Karpas-422 (cell line): ENCODE data around the gene MORC2. TPM values are rescaled to one million over a fixed set of nuclear protein-coding genes. Genes with fewer than 3 reads are reported as not detected.

Experiments
- DNase-seq: peaks from one replicate; pipeline ENCODE4 v3.0.0-alpha.2; 2015
- H2AFZ ChIP-seq: fragments of 200-600 bp; sonication (generic); 2 replicates; pipeline ENCODE4 v1.6.1; 2014; ENCODE audit warnings: antibody characterized with exemption, low read length, mixed read lengths
- H3K27ac ChIP-seq: fragments of 200-600 bp; sonication (generic); 2 replicates; pipeline ENCODE4 v1.5.1; 2014; ENCODE audit warnings: mild to moderate bottlenecking, low read length, moderate library complexity
- H3K27me3 ChIP-seq: fragments of 200-600 bp; sonication (generic); 2 replicates; pipeline ENCODE4 v1.6.1; 2014; ENCODE audit warnings: low read length, mixed read lengths
- H3K36me3 ChIP-seq: fragments of 200-600 bp; sonication (generic); 2 replicates; pipeline ENCODE4 v1.6.1; 2014; ENCODE audit warnings: low read length, mixed read lengths; ENCODE audit not compliant: insufficient read depth
- H3K4me1 ChIP-seq: fragments of 200-600 bp; sonication (generic); 2 replicates; pipeline ENCODE4 v1.6.1; 2014; ENCODE audit warnings: mild to moderate bottlenecking, low read length, mixed read lengths
- H3K4me2 ChIP-seq: fragments of 200-600 bp; sonication (generic); 2 replicates; pipeline ENCODE4 v1.6.1; 2014; ENCODE audit warnings: low read length, low read depth, mild to moderate bottlenecking; ENCODE audit not compliant: poor library complexity, severe bottlenecking
- H3K4me3 ChIP-seq: fragments of 200-600 bp; sonication (generic); 2 replicates; pipeline ENCODE4 v1.5.1; 2014; ENCODE audit warnings: mild to moderate bottlenecking, antibody characterized with exemption, low read length, mixed read lengths
- H3K79me2 ChIP-seq: fragments of 200-600 bp; sonication (generic); 2 replicates; pipeline ENCODE4 v1.6.1; 2014; ENCODE audit warnings: mild to moderate bottlenecking, low read length, mixed read lengths
- H3K9ac ChIP-seq: fragments of 200-600 bp; sonication (generic); 2 replicates; pipeline ENCODE4 v1.6.0; 2014; ENCODE audit warnings: low read length
- H3K9me2 ChIP-seq: fragments of 200-600 bp; sonication (generic), shearing (Covaris generic); replicated peaks from 2 replicates; pipeline ENCODE4 v1.6.0; 2014; ENCODE audit warnings: mild to moderate bottlenecking, low read length, moderate library complexity; ENCODE audit not compliant: insufficient read depth
- H3K9me3 ChIP-seq: fragments of 300-700, 200-600 bp; sonication (generic); 2 replicates; pipeline ENCODE4 v1.6.1; 2014; ENCODE audit warnings: low read length, mixed read lengths
- H4K20me1 ChIP-seq: fragments of 200-600 bp; sonication (generic); 2 replicates; pipeline ENCODE4 v1.6.1; 2014; ENCODE audit warnings: mild to moderate bottlenecking, antibody characterized with exemption, low read length, low read depth; ENCODE audit not compliant: insufficient read depth
- total RNA-seq: library from RNA; depleted of rRNA; stranded (reverse); fragments of >200 nt; shearing (Covaris generic); gene quantifications from 2 replicates; pipeline ENCODE4 v1.2.3, GENCODE V29; 2014; ENCODE audit warnings: low replicate concordance

The MORC2 gene
- total RNA-seq, 1 experiment from 2014 or later, result 29.0 TPM

DNA sequence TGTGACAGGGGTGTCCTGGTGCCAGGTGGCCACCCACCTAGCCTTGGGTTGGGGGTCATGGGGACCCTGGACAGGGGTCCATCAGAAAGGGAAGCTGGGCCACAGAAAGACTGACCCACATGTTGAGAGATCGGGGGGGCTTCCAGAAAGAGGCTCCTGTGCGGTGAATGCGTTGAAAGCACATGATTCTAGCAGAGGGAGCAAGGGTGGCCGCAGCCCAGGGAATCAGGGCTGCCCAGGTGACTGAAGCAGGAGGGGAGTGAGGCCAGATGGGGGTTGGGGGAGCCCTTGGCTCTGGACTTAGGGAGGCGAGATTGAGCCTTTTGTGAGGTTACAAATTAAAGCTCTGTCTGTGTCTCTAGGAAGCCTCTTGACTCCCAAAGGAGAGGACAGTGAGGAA, 80.7 kb downstream of the MORC2 start:
- Histone ChIP-seq H3K9me3 (no peaks in the 10 kb centered on the region), H2AFZ (no peak overlapping the region), H4K20me1 (no peaks in the 10 kb centered on the region), H3K36me3 (no peaks in the 10 kb centered on the region), H3K4me2 (no peak overlapping the region), H3K27me3 (no peaks in the 10 kb centered on the region), H3K9ac (no peak overlapping the region), H3K4me1 (no peaks in the 10 kb centered on the region), H3K79me2 (no peaks in the 10 kb centered on the region), H3K27ac (no peak overlapping the region), H3K4me3 (no peak overlapping the region), H3K9me2 (no peaks in the 10 kb centered on the region)
- no peak for DNase-seq

DNA sequence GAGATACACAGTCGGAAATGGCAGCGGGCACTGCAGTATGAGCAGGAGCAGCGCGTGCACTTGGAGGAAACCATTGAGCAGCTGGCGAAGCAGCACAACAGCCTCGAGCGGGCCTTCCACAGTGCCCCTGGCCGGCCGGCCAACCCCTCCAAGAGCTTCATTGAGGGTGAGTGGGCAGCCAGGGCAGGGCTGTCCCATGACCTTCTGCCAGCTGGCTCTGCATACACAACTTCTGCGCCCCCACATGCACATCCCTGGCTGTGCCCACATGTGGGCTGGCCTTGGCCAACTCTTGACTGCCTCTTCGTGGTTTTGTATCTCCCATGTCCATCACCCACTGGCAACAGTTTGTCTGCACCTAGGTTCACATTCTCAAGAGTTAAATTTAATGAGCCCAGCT, 81.1 kb downstream of the MORC2 start:
- Histone ChIP-seq H3K36me3 (no peaks in the 10 kb centered on the region), H4K20me1 (no peaks in the 10 kb centered on the region), H3K9ac (no peak overlapping the region), H3K4me1 (no peaks in the 10 kb centered on the region), H3K9me2 (no peaks in the 10 kb centered on the region), H3K4me3 (no peak overlapping the region), H3K27me3 (no peaks in the 10 kb centered on the region), H2AFZ (no peak overlapping the region), H3K27ac (no peak overlapping the region), H3K79me2 (no peaks in the 10 kb centered on the region), H3K9me3 (no peaks in the 10 kb centered on the region), H3K4me2 (no peak overlapping the region)
- DNase-seq, result no peak

DNA sequence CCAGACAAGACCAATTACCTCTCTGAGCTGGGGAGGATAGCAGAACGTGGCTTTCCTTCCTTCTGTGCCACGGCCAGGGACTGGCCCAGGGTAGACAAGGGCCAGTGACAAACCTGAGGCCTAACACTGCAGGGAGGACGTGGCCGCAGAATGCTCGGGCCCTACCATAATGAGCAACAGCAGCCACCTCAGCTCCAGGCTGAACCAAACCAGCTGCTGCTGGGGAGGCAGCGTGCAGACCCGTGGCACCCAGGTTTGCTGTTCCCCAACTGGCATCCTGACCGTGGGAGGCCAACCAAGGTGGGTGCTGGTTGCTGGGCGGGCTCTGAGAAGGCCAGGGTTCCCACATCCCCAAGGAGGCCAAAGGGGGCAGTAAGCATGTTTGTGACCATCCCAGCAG, 83.0 kb downstream of the MORC2 start:
- Histone ChIP-seq H3K79me2 (no peaks in the 10 kb centered on the region), H3K27me3 (no peaks in the 10 kb centered on the region), H3K9me3 (no peaks in the 10 kb centered on the region), H3K9ac (no peak overlapping the region), H3K36me3 (no peaks in the 10 kb centered on the region), H3K4me1 (0 out of 2 replicates have a peak, but pooled peaks cover 3% of the 10 kb centered on the region), H2AFZ (no peak overlapping the region), H3K4me3 (no peak overlapping the region), H3K4me2 (no peak overlapping the region), H3K9me2 (no peaks in the 10 kb centered on the region), H3K27ac (no peak overlapping the region), H4K20me1 (no peaks in the 10 kb centered on the region)
- no peak for DNase-seq

DNA sequence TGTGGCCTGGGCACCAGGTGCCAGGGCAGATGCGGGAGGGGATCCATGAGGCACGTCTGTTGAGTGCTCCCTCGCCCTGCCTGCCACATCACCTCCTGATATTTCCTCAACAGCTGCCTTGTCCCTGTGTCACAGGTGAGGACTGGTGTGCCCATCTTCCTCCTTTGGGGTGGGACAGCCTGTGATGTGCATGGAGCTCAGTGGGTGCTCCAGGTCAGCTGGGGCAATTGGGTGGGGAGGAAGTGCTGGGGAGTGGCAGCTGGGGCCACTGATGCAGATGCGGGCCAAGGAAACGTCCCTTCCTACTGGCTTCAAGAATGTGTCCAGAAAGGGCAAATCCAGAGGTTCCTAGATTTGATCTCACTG, 83.6 kb downstream of the MORC2 start:
- no peaks in the 10 kb centered on the region for H3K27me3 ChIP-seq
- H3K36me3 ChIP-seq, result no peaks in the 10 kb centered on the region
- H4K20me1 ChIP-seq, result no peaks in the 10 kb centered on the region
- no peak overlapping the region for H3K9ac ChIP-seq
- H3K4me1 ChIP-seq, result peaks cover 5% of the 10 kb centered on the region
- H3K9me3 ChIP-seq, result no peaks in the 10 kb centered on the region
- no peak overlapping the region for H2AFZ ChIP-seq
- H3K4me3 ChIP-seq, result no peak overlapping the region
- H3K27ac ChIP-seq, result no peak overlapping the region
- no peaks in the 10 kb centered on the region for H3K79me2 ChIP-seq
- DNase-seq, result no peak
- H3K9me2 ChIP-seq, result no peaks in the 10 kb centered on the region
- H3K4me2 ChIP-seq, result no peak overlapping the region

DNA sequence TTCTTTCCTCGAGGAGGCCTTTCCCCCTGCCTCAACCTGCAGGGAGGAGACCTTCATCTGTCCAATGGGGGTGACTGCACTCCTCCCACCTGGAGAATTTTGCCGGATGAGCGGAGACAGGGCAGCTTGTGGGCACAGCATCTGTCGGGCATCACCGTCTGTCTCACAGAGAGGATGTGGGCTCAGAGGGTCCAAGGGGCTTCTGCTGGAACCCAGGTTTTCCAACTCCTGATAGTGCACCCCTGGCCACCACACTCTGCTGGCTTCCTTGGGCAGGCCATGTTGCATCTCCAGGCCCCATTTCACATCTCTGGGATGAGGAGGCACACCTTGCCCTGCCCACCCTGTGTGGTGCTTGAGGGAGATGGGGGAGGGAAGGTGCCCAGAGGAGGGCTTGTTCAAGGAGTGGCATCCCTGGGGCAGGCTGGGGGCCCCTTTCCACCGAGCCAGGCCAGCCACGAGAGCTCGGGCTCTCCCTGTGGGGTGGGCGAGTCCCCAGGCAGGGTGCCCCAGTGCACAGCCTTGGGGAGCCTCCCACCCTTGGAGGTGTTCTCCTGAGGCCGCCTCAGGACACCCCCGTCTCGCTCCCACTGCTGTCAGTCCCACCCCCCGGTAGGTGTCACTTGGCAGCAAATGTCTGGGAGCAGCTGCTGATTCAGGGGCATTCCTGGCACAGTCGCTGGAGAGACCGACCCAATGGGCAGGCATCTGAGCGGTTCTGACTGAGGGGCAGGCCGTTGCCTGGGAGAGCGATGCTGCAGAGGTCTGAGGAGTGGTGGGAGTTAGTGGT, 84.2 kb downstream of the MORC2 start:
- DNase-seq, result no peak
- Histone ChIP-seq H3K4me3 (no peak overlapping the region), H3K9me2 (no peaks in the 10 kb centered on the region), H2AFZ (no peak overlapping the region), H3K27ac (no peak overlapping the region), H3K36me3 (no peaks in the 10 kb centered on the region), H3K4me2 (no peak overlapping the region), H3K79me2 (no peaks in the 10 kb centered on the region), H3K4me1 (peaks cover 9% of the 10 kb centered on the region), H4K20me1 (no peaks in the 10 kb centered on the region), H3K27me3 (no peaks in the 10 kb centered on the region), H3K9me3 (no peaks in the 10 kb centered on the region), H3K9ac (no peak overlapping the region)

DNA sequence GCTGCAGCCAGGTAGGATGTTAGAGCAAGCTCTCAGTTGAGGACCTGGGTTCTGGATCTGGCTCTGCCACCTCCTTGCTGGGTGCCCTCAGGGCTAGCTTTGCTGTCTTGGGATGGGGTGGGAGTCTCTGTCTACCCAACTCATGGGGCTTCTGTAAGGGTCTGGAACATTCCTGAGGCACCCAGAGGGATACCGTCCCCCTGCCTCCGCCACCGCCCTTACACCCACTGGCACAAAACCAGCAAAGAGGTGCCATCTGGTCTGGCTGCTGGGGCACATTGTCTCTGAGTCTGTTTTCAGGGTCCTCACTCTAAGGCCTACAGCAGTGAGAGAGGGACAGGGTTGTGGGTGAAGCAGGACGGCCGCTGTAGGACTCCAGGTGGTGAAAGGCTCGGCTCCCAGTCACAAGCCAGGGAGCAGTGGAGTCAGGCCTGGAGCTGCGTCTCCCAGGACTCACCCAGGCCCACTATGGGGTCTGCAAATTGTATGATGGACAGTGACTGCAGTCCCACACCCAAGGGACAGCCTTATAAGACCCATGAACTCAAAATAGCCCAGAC, 84.9 kb downstream of the MORC2 start:
- Histone ChIP-seq H3K27ac (no peak overlapping the region), H3K4me2 (no peak overlapping the region), H3K9ac (no peak overlapping the region), H3K79me2 (no peaks in the 10 kb centered on the region), H3K36me3 (no peaks in the 10 kb centered on the region), H4K20me1 (no peaks in the 10 kb centered on the region), H3K9me3 (no peaks in the 10 kb centered on the region), H3K27me3 (no peaks in the 10 kb centered on the region), H3K4me3 (no peak overlapping the region), H3K4me1 (peaks cover 17% of the 10 kb centered on the region), H2AFZ (no peak overlapping the region), H3K9me2 (no peaks in the 10 kb centered on the region)
- DNase-seq, result no peak

DNA sequence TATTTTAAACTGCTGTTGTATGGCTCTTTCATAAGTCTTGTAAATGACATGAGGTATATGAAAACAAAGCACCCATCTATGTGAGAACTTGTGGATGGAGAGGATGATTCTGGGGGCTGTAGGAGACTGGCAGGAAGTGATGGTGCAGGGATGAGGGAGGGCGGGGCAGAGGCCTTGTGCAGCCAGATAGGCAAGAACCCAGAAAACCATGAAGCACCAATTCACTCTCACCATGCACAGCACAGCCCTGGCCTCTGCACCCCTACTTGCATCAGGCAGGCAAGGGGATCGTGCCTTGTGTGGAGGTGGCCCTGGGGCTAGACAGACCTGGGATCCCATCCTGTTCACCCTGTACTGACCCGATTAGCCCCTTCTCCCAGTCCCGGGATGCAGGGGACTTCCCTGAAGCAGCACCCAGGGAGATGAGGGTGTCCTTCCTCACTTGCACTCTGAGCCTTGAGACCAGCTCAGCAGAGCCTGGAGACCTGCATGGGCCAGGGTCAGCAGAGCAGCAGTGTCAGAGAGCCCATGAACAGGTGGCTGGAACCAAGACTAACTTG, 85.5 kb downstream of the MORC2 start:
- Histone ChIP-seq H3K9ac (no peak overlapping the region), H3K9me2 (no peaks in the 10 kb centered on the region), H3K27me3 (no peaks in the 10 kb centered on the region), H3K27ac (no peak overlapping the region), H3K9me3 (no peaks in the 10 kb centered on the region), H2AFZ (no peak overlapping the region), H3K79me2 (no peaks in the 10 kb centered on the region), H3K4me3 (no peak overlapping the region), H3K36me3 (no peaks in the 10 kb centered on the region), H3K4me2 (no peak overlapping the region), H4K20me1 (no peaks in the 10 kb centered on the region), H3K4me1 (peaks cover 23% of the 10 kb centered on the region)
- DNase-seq, result no peak

DNA sequence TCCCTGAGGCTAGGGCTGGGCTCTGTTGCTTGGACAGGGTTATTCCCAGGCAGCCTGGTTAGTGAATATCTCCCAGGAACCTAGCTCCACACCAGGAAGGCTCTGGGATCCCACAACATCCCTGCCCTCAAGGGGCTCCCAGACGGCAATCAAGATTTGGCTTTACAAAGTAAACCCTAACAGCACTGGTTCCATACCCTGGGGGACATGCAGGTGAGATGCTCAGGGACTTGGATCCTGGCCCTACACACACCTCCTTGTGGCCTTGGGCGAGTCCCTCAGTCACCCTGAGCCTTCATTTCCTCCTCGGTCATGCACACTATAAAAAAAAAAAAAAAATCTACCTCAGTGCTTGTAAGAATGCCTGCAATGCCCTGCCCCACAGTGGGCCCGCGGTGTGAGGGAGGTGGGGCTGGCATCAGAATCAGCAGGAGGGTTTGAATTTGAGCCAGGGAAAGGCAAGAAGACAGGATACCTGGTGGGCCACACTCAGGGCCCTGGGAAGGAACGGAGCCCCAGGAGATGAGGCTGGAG, 86.3 kb downstream of the MORC2 start:
- Histone ChIP-seq H3K27me3 (no peaks in the 10 kb centered on the region), H3K4me1 (peaks cover 30% of the 10 kb centered on the region), H3K4me3 (no peak overlapping the region), H3K27ac (no peak overlapping the region), H3K79me2 (no peaks in the 10 kb centered on the region), H3K36me3 (no peaks in the 10 kb centered on the region), H3K9me2 (no peaks in the 10 kb centered on the region), H3K9me3 (no peaks in the 10 kb centered on the region), H3K9ac (no peak overlapping the region), H2AFZ (no peak overlapping the region), H4K20me1 (no peaks in the 10 kb centered on the region), H3K4me2 (no peak overlapping the region)
- no peak for DNase-seq
